T-helper 17 cell (primary cell): ENCODE measurements around the gene FPR2. TPM values are rescaled to one million over a fixed set of nuclear protein-coding genes. Genes with fewer than 3 reads are reported as not detected.

ENCODE experiments used
- ATAC-seq: fragments of 150-1000 bp; cut with Tn5 transposase; 2 replicates; pipeline ENCODE4 v1.10.0; 2021; ENCODE audit warnings: mild to moderate bottlenecking, moderate library complexity
- DNase-seq, 3 donors: peaks; one replicate each; pipeline versions ENCODE4 v3.0.0 to v3.0.0-alpha.2; 2020 to 2021
- H3K9me3 ChIP-seq: one replicate; pipeline ENCODE4 v1.7.0; 2013; ENCODE audit warnings: low read length, mild to moderate bottlenecking; ENCODE audit not compliant: control insufficient read depth, poor library complexity, severe bottlenecking
- H3K27ac Mint-ChIP-seq: one replicate; pipeline ENCODE4 v1.8.0; 2022; ENCODE audit warnings: mild to moderate bottlenecking, moderate library complexity, mixed read lengths
- H3K27me3 Mint-ChIP-seq: one replicate; pipeline ENCODE4 v1.8.0; 2022; ENCODE audit warnings: mixed read lengths
- H3K36me3 Mint-ChIP-seq: one replicate; pipeline ENCODE4 v1.8.0; 2022; ENCODE audit warnings: low read depth, mixed read lengths
- H3K4me1 Mint-ChIP-seq: one replicate; pipeline ENCODE4 v1.8.0; 2022; ENCODE audit warnings: mild to moderate bottlenecking, mixed read lengths
- H3K4me3 Mint-ChIP-seq: one replicate; pipeline ENCODE4 v1.8.0; 2022; ENCODE audit warnings: mild to moderate bottlenecking, moderate library complexity, mixed read lengths
- total RNA-seq, 4 donors: library from RNA in 2 of 4; stranded (reverse) in 2 of 4; gene quantifications; one replicate each; pipeline ENCODE4 v1.2.3 and lab custom pipeline; 2022 to 2026

Gene FPR2
- total RNA-seq, 2 donors from 2014 or later: 0.40 TPM; not detected in 1

- no peak for ATAC-seq
- Mint-ChIP-seq H3K4me3 (no peak overlapping the region), H3K4me1 (no peaks in the 10 kb centered on the region), H3K27me3 (no peaks in the 10 kb centered on the region), H3K36me3 (no peaks in the 10 kb centered on the region), H3K27ac (no peak overlapping the region)
- no peak for DNase-seq
- no peaks in the 10 kb centered on the region for H3K9me3 ChIP-seq
These were observed 46.9 kb downstream of the FPR2 start for GRCh38 chr19:51807925-51808324.

DNA sequence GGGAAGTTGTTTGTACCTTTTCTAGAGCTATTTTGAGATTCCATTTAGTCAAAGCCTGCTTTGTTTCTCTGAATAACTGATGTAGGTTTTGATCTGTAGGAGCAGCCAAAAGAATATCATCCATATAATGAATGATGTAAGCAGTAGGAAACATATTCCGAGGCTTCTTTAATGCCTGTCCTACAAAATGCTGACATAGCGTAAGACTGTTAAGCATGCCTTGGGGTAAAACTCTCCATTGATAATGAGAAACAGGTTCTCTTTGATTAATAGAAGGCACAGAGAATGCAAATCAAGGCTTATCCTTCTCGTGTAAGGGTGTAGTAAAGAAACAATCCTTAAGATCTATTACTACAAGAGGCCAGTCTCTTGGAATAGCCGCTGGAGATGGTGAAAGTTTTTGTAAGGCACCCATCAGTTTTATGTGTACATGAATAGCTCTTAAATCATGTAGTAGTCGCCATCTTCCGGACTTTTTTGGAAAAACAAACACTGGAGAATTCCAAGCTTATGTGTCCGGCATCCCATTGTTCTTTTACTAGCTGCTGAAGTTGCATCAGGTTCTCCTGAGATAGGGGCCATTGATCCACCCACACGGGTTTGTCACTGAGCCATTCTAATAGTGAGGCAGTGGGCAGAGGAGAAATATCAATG, 47.5 kb downstream of the FPR2 start:
- ATAC-seq: no peak
- no peak for DNase-seq
- no peak overlapping the region for H3K27ac Mint-ChIP-seq
- H3K36me3 Mint-ChIP-seq: no peaks in the 10 kb centered on the region
- H3K4me3 Mint-ChIP-seq: no peak overlapping the region
- no peaks in the 10 kb centered on the region for H3K27me3 Mint-ChIP-seq
- no peaks in the 10 kb centered on the region for H3K9me3 ChIP-seq
- H3K4me1 Mint-ChIP-seq: no peaks in the 10 kb centered on the region

DNA sequence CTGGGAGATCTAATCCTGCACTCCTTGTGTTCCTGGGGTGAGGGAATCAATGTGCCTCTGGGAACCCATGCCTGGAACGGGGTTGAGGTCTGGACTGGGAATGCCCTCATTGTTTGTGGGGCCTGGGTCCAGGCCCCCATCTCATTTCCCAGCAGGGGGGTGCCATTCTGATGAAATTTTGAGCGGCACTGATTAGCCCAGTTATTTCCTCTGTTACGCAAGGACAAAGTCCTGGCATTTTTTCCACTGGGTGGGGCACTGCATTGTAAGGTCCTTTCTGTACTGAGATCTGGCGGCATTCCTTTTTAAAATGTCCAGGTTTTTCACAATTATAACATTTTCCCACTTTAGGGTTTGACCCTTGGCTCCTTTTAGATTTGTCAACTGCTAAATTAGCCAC, 48.8 kb downstream of the FPR2 start:
- H3K27me3 Mint-ChIP-seq: no peaks in the 10 kb centered on the region
- ATAC-seq (no peak), DNase-seq (no peak)
- H3K27ac Mint-ChIP-seq: no peak overlapping the region
- no peaks in the 10 kb centered on the region for H3K4me1 Mint-ChIP-seq
- no peaks in the 10 kb centered on the region for H3K9me3 ChIP-seq
- no peak overlapping the region for H3K4me3 Mint-ChIP-seq
- no peaks in the 10 kb centered on the region for H3K36me3 Mint-ChIP-seq

DNA sequence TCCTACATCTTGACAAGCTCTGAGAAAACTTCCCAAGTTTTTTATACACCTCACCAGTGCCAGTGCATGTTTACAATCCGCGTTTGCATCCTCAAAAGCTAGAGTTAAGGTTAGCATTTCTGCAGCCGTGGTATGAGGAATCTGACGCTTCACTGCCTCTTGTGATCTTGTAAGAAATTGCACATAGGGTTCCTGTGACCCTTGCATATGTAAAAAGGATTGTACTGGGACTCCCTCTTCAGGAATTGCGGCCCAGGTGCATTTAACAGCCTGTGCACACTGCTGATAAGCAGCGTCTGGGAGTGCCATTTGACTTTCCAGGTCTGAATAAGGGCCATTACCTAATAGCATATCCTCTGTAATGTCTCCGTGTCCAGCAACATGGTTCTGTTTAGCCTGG, 49.2 kb downstream of the FPR2 start:
- Mint-ChIP-seq H3K27me3 (no peaks in the 10 kb centered on the region), H3K4me3 (no peak overlapping the region), H3K27ac (no peak overlapping the region), H3K4me1 (no peaks in the 10 kb centered on the region), H3K36me3 (no peaks in the 10 kb centered on the region)
- H3K9me3 ChIP-seq: no peaks in the 10 kb centered on the region
- DNase-seq: no peak
- no peak for ATAC-seq

- Mint-ChIP-seq H3K27me3 (no peaks in the 10 kb centered on the region), H3K27ac (no peak overlapping the region), H3K4me1 (no peaks in the 10 kb centered on the region), H3K4me3 (no peak overlapping the region), H3K36me3 (no peaks in the 10 kb centered on the region)
- H3K9me3 ChIP-seq: no peaks in the 10 kb centered on the region
- DNase-seq (no peak), ATAC-seq (peak; percentile 20)
These were observed 50.4 kb downstream of the FPR2 start for GRCh38 chr19:51811344-51811743.

DNA sequence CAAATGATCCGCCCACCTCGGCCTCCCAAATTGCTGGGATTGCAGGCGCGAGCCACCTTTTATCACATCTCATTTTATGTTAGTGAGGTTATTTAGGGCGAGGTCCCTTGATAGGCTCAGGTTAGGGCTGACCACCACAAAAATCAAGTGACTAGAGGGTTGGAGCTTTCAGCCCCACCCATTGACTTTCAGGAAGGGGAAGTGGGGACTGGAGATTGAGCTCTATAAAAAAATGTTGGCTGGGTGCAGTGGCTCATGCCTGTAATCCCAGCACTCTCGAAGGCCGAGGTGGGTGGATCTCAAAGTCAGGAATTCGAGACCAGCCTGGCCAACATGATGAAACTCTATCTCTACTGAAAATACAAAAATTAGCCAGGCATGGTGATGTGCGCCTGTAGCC, 54.1 kb downstream of the FPR2 start:
- no peaks in the 10 kb centered on the region for H3K27me3 Mint-ChIP-seq
- H3K4me3 Mint-ChIP-seq: no peak overlapping the region
- no peaks in the 10 kb centered on the region for H3K36me3 Mint-ChIP-seq
- no peak overlapping the region for H3K27ac Mint-ChIP-seq
- no peaks in the 10 kb centered on the region for H3K9me3 ChIP-seq
- ATAC-seq (no peak), DNase-seq (no peak)
- H3K4me1 Mint-ChIP-seq: no peaks in the 10 kb centered on the region

- H3K27ac Mint-ChIP-seq: no peak overlapping the region
- H3K36me3 Mint-ChIP-seq: no peaks in the 10 kb centered on the region
These were observed 55.7 kb downstream of the FPR2 start for GRCh38 chr19:51816711-51817110.

DNA sequence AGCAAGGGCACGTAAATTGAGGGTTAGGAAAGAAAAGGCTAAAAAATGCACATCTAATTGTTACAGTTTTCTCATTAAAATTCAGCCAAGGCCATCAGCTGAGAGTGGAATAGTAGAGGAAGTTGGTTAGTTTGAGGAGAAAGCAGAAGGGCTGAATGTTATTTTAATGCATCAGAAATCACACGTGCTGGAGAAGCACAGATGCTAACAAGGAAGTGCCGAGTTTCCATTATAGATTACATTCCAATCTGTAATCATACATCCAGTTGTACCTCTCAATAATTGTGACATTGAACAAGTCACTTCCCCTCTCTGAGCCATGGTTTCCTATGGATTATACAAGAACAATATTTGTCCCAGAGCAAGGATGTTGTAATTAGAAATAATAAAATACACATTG, 59.0 kb downstream of the FPR2 start:
- ATAC-seq: no peak
- no peak for DNase-seq
- Mint-ChIP-seq H3K27me3 (no peaks in the 10 kb centered on the region), H3K4me3 (no peak overlapping the region), H3K36me3 (no peaks in the 10 kb centered on the region), H3K27ac (no peak overlapping the region), H3K4me1 (no peaks in the 10 kb centered on the region)
- H3K9me3 ChIP-seq: no peaks in the 10 kb centered on the region

More at GRCh38 chr19:51816711-51817110, 55.7 kb downstream of the FPR2 start:
- no peaks in the 10 kb centered on the region for H3K9me3 ChIP-seq
- no peak for ATAC-seq
- no peak overlapping the region for H3K4me3 Mint-ChIP-seq
- no peak for DNase-seq
- H3K4me1 Mint-ChIP-seq: no peaks in the 10 kb centered on the region
- no peaks in the 10 kb centered on the region for H3K27me3 Mint-ChIP-seq

Other genes with a start within 250 kb of the FPR2 start
- under 1 TPM in 1 of 2 donors, not detected in 1; 0.80 TPM for gene SIGLEC6, start 229.5 kb upstream of the FPR2 start, total RNA-seq
- gene ZNF175, start 189.9 kb upstream of the FPR2 start, total RNA-seq: 1 to 10 TPM; 4.5 to 5.1 TPM
- under 1 TPM in 1 of 2 donors, not detected in 1; 0.37 TPM for gene SIGLEC5, start 130.8 kb upstream of the FPR2 start, total RNA-seq
- 1 to 10 TPM in 1 of 2 donors, under 1 TPM in 1; 0.86 to 3.3 TPM for gene SIGLEC14, start 114.4 kb upstream of the FPR2 start, total RNA-seq
- 1 to 10 TPM; 4.3 to 6.4 TPM for gene SPACA6, start 67.8 kb upstream of the FPR2 start, total RNA-seq
- not detected for gene HAS1, start 37.2 kb upstream of the FPR2 start, total RNA-seq
- 1 to 10 TPM in 1 of 2 donors, under 1 TPM in 1; 0.70 to 4.1 TPM for gene FPR1, start 9.3 kb upstream of the FPR2 start, total RNA-seq
- not detected for gene FPR3, start 34.0 kb downstream of the FPR2 start, total RNA-seq
- 1 to 10 TPM; 5.4 to 8.3 TPM for gene ZNF577, start 126.8 kb downstream of the FPR2 start, total RNA-seq
- 10 to 100 TPM in 1 of 2 donors, 1 to 10 TPM in 1; 8.0 to 10.2 TPM for gene ZNF649, start 143.8 kb downstream of the FPR2 start, total RNA-seq
- 1 to 10 TPM; 2.0 to 3.3 TPM for gene ZNF613, start 166.3 kb downstream of the FPR2 start, total RNA-seq
- gene ZNF350, start 225.7 kb downstream of the FPR2 start, total RNA-seq: 10 to 100 TPM; 33.5 to 36.0 TPM
- 10 to 100 TPM; 12.0 to 12.2 TPM for gene ZNF615, start 247.0 kb downstream of the FPR2 start, total RNA-seq